RKO (cell line): ENCODE results near the gene GMPR.

Experiments used
- DNase-seq: peaks from one replicate; pipeline ENCODE4 v3.0.0-alpha.2; 2016; ENCODE audit warnings: low spot score

Gene GMPR

GRCh38 chr6:16238057-16238962 lies at the start of gene GMPR:
GMPR (plus strand) TSS chr6:16238587; CDS start chr6:16238694, 107 bp downstream.
- peak; percentile 60 for DNase-seq

- DNase-seq = no peak
Measured at GRCh38 chr6:16190214-16190613, 48.2 kb upstream of the GMPR start.

GRCh38 chr6:16196260-16196983 lies 42.0 kb upstream of the GMPR start:
- DNase-seq = no peak

GRCh38 chr6:16196984-16197546 lies 41.3 kb upstream of the GMPR start:
- DNase-seq = no peak

- no peak for DNase-seq
Measured at GRCh38 chr6:16198061-16198705, 40.2 kb upstream of the GMPR start.

- DNase-seq = no peak
Measured at GRCh38 chr6:16199804-16200203, 38.6 kb upstream of the GMPR start.

- no peak for DNase-seq
Measured at GRCh38 chr6:16200321-16200883, 38.0 kb upstream of the GMPR start.

GRCh38 chr6:16201706-16202105 lies 36.7 kb upstream of the GMPR start:
- no peak for DNase-seq

- DNase-seq = no peak
Measured at GRCh38 chr6:16204653-16205376, 33.6 kb upstream of the GMPR start.

- no peak for DNase-seq
Measured at GRCh38 chr6:16205377-16206144, 32.8 kb upstream of the GMPR start.

GRCh38 chr6:16206595-16207037 lies 31.8 kb upstream of the GMPR start:
- DNase-seq = peak; percentile 91

GRCh38 chr6:16208989-16209388 lies 29.4 kb upstream of the GMPR start:
- DNase-seq = no peak

- DNase-seq = no peak
Measured at GRCh38 chr6:16209539-16209938, 28.8 kb upstream of the GMPR start.

GRCh38 chr6:16212276-16212675 lies 26.1 kb upstream of the GMPR start:
- DNase-seq = no peak

GRCh38 chr6:16216501-16217155 lies 21.8 kb upstream of the GMPR start:
- no peak for DNase-seq

GRCh38 chr6:16217156-16217721 lies 21.1 kb upstream of the GMPR start:
- DNase-seq = no peak

- no peak for DNase-seq
Measured at GRCh38 chr6:16222826-16223225, 15.6 kb upstream of the GMPR start.

- DNase-seq = no peak
Measured at GRCh38 chr6:16223362-16223761, 15.0 kb upstream of the GMPR start.

- no peak for DNase-seq
Measured at GRCh38 chr6:16224409-16224808, 14.0 kb upstream of the GMPR start.
